CD4-positive, alpha-beta T cell treated with Interleukin-10 for 1 hour (primary cell): ENCODE results near the gene PEX13.

ENCODE experiments used
- DNase-seq: peaks from one replicate; pipeline ENCODE4 v3.0.0-alpha.2; 2020

Gene PEX13

DNA sequence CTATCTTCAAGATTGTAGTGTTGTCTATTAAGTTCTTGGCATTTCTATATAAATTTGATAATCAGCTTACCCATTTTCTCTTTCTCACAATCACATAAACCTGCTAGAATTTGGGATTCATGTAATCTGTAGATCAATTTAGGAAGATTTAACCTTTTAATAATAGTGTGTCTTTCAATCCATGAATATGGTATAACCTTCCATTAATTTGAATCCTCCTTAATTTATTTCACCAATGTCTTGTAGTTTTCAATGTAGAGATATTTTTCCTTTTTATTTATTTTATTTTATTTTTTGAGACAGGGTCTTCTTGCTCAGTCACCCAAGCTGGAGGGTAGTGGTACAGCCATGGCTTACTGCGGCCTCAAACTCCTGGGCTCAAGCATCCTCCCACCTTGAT is 68.4 kb downstream of the PEX13 start:
- no peak for DNase-seq

DNA sequence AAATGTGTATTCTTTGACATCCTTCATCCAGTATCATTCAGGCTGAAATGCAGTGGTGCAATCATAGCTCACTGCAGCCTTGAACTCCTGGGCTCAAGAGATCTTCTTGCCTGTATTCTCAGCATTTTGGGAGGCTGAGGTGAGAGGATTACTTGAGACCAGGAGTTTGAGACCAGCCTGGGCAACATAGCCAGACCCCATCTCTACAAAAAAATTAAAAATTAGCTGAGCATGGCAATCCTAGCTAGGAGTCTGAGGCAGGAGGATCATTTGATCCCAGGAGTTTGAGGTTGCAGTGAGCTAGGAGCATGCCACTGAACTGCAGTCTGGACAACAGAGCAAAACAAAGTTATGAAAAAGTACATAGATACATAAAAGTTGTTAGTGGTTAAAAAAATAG is 72.3 kb downstream of the PEX13 start:
- DNase-seq: no peak

DNA sequence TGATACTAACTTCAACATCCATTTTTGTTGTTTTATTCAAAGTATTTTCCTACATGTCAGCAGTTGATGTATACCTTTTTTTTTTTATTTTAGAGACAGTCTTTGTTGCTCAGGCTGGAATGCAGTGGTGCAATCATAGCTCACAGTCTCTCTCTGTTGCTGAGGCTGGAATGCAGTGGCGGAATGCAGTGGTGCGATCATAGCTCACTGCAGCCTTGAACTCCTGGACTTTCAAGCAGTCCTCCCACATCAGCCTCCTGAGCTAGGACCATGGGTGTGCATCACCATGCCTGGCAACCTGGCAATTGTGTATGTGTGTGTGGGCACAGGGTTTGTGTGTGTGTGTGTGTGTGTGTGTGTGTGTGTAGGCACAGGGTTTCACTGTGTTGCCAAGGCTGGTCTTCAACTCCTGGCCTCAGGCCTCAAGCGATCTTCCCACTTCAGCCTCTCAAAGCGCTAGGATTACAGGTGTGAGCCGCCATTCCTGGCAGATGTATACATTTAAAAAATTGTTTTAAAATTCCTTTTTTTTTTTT is 72.9 kb downstream of the PEX13 start:
- no peak for DNase-seq

DNA sequence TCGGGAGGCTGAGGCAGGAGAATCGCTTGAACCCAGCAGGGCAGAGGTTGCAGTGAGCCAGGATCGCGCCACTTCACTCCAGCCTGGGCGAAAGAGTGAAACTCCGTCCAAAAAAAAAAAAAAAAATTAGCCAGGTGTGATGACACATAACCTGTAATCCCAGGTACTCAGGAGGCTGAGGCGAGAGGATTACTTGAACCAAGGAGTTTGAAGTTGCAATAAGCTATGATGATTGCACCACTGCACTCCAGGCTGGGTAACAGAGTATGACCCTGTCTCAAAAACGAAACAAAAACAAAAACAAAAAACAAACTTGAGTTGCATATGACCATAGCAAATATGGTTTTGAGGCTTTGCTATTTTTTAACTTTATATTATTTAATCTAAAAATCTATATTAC is 74.0 kb downstream of the PEX13 start:
- no peak for DNase-seq

DNA sequence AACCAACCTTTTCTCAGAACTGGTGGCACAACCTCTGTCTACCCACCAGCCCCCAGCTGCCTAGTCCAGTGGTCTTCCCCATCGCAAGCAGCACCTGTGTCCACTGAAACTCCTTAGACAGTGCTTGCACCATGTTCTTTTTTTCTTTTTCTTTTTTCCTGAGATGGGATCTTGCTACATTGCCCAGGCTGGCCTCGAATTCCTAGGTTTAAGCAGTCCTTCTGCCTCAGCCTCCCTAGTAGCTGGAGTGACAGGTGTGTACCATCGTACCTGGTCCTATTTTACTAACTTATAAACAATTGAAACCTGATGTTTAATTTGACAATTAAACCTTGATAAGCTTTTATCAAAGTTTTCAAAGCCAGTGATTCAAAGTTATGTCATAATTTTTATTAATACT is 78.9 kb downstream of the PEX13 start:
- no peak for DNase-seq

DNA sequence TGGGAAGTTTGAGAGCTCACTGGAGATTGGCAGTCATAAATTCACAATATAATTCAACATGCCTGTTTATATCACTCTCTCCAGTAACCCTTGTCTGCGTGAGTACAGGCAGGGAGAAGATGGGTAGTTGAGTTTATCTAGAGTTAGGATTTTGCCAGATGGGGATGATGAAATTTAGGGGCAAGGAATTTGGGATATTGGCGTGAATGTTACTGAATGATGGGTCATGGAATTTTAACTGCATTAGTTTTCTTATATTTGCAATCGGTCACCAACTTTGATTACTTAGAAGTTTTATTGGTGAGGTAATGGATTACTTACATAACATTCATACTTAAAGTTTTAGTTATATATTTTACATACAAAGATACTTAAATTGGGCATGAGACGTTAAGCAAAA is 83.3 kb downstream of the PEX13 start:
- no peak for DNase-seq
